ENCODE data around the gene SERPINA12. TPM values are rescaled to one million over a fixed set of nuclear protein-coding genes. Genes with fewer than 3 reads are reported as not detected.

Gene SERPINA12
- total and polyA plus RNA-seq, 2 of the 13 experiments (the other 11 are each of a cell fraction or from before 2014, with no cell fraction given), result 0.08 TPM; not detected in 1

GRCh38 chr14:94500264-94500663 lies 9.0 kb downstream of the SERPINA12 start:
- FAIRE-seq (no peak), DNase-seq (ENCODE audit: low spot score) (no peak), ATAC-seq (peak; percentile 55)
- Histone ChIP-seq H3K4me2 (ENCODE audit: low read depth, low read length) (no peak overlapping the region), H3K9me3 (ENCODE audit: low read length) (no peaks in the 10 kb centered on the region), H3K27ac (ENCODE audit: extremely low read length, insufficient read depth, low read length) (no peak overlapping the region), H3K9ac (ENCODE audit: insufficient read depth, low read depth, low read length) (no peak overlapping the region), H3K79me2 (ENCODE audit: insufficient read depth, low read length) (no peaks in the 10 kb centered on the region), H3K4me3 (replicated peaks in 1 of 3; ENCODE audit: insufficient read depth in 1 of 3, low read depth in 2 of 3, low read length in 3 of 3) (no peak overlapping the region), H3K36me3 (replicated peaks in 1 of 2; ENCODE audit: control insufficient read depth in 1 of 2, insufficient read depth in 2 of 2, low read length in 2 of 2) (0 out of 5 replicates have a peak, but pooled peaks cover 0 to 2% of the 10 kb centered on the region in 2 experiments), H4K20me1 (ENCODE audit: insufficient read depth, low read length) (no peaks in the 10 kb centered on the region), H3K27me3 (ENCODE audit: control insufficient read depth in 1 of 2, insufficient read depth in 2 of 2, low read length in 2 of 2) (no peaks in the 10 kb centered on the region), H2AFZ (ENCODE audit: low read length) (no peak overlapping the region), H3K4me1 (ENCODE audit: insufficient read depth, low read length) (peaks cover 39% of the 10 kb centered on the region)
- in situ Hi-C loops (cut with HindIII; ENCODE audit: extremely low pct_ligation_motif_present, low pct_unique_long_range_greater_than_20kb) (no loop called here), intact Hi-C loops (cut with micrococcal nuclease; ENCODE audit: unreplicated experiment) (no loop called here)
- BruUV-seq (replicated peaks), result no TSS peak
- TF ChIP-seq FIP1L1 (IDR thresholded peaks at IDR 0.05; ENCODE audit: borderline replicate concordance, insufficient read depth, low read depth, low read length) (no peak), ZNF280D (CRISPR knock-in tag; IDR thresholded peaks at IDR 0.05) (no peak), NFYC (CRISPR knock-in tag; IDR thresholded peaks at IDR 0.05) (peak; percentile 57), NFYB (CRISPR knock-in tag; IDR thresholded peaks at IDR 0.05) (peak; percentile 64), KDM6A (CRISPR knock-in tag; IDR thresholded peaks at IDR 0.05; ENCODE audit: low read depth) (no peak)
- ChIA-PET CTCF (ENCODE audit: low intra/inter-chr PET ratio, low total read pairs) (no interaction called here), POLR2A (interaction anchor here (1.0 to 1.3 kb wide), 3 partner anchors 22 to 48 kb away, joined by 3 to 4 read pairs (median 3); no protein-coding TSS in a partner anchor)
- WGBS (ENCODE audit: low lambda C conversion rate), result 89% methylated on average over 3 of the region's 3 CpGs

- no TSS peak for BruUV-seq (replicated peaks)
- Histone ChIP-seq H3K36me3 (replicated peaks in 1 of 2; ENCODE audit: control insufficient read depth in 1 of 2, insufficient read depth in 2 of 2, low read length in 2 of 2) (0 out of 5 replicates have a peak, but pooled peaks cover 0 to 2% of the 10 kb centered on the region in 2 experiments), H4K20me1 (ENCODE audit: insufficient read depth, low read length) (no peaks in the 10 kb centered on the region), H3K27ac (ENCODE audit: extremely low read length, insufficient read depth, low read length) (no peak overlapping the region), H3K79me2 (ENCODE audit: insufficient read depth, low read length) (no peaks in the 10 kb centered on the region), H3K9me3 (ENCODE audit: low read length) (no peaks in the 10 kb centered on the region), H3K4me2 (ENCODE audit: low read depth, low read length) (no peak overlapping the region), H3K4me3 (replicated peaks in 1 of 3; ENCODE audit: insufficient read depth in 1 of 3, low read depth in 2 of 3, low read length in 3 of 3) (no peak overlapping the region), H3K27me3 (ENCODE audit: control insufficient read depth in 1 of 2, insufficient read depth in 2 of 2, low read length in 2 of 2) (no peaks in the 10 kb centered on the region), H2AFZ (ENCODE audit: low read length) (no peak overlapping the region), H3K9ac (ENCODE audit: insufficient read depth, low read depth, low read length) (no peak overlapping the region), H3K4me1 (ENCODE audit: insufficient read depth, low read length) (peaks cover 39% of the 10 kb centered on the region)
- TF ChIP-seq ZNF558 (CRISPR knock-in tag; IDR thresholded peaks at IDR 0.05; ENCODE audit: borderline replicate concordance), result no peak
- no peak for TF ChIP-seq MED1 (CRISPR knock-in tag; IDR thresholded peaks at IDR 0.05)
- TF ChIP-seq ZNF709 (CRISPR knock-in tag; IDR thresholded peaks at IDR 0.05), result no peak
- peak in 1 of 2 experiments; percentile 41; a peak in 1 of 4 replicates for TF ChIP-seq POLR2A (IDR thresholded peaks at IDR 0.05; ENCODE audit: insufficient read depth in 1 of 2, low read depth in 2 of 2, low read length in 2 of 2)
- FAIRE-seq (no peak), DNase-seq (ENCODE audit: low spot score) (no peak), ATAC-seq (peak; percentile 14)
- ChIA-PET CTCF (ENCODE audit: low intra/inter-chr PET ratio, low total read pairs) (no interaction called here), POLR2A (interaction anchor here (1.2 to 1.3 kb wide), 2 partner anchors 23 to 41 kb away, joined by 3 to 4 read pairs; no protein-coding TSS in a partner anchor)
- intact Hi-C loops (cut with micrococcal nuclease; ENCODE audit: unreplicated experiment) (loop anchor here (2.0 kb wide), 1 partner anchor 13 kb away; no protein-coding TSS in a partner anchor), in situ Hi-C loops (cut with HindIII; ENCODE audit: extremely low pct_ligation_motif_present, low pct_unique_long_range_greater_than_20kb) (no loop called here)
- WGBS (ENCODE audit: low lambda C conversion rate), result 75% methylated on average over 1 of the region's 2 CpGs
Observed at GRCh38 chr14:94499673-94500072, 9.6 kb downstream of the SERPINA12 start.

All from HepG2 (cell line).